Peyer's patch (tissue), 4 donors: ENCODE measurements around the gene PCYT2.

Source experiments
- POLR2A ChIP-seq, 2 donors: fragments of 450-650 bp; IDR thresholded peaks; one replicate each; pipeline ENCODE4 v1.5.1; 2017; ENCODE audit warnings: antibody characterized with exemption in 2 of 2, mild to moderate bottlenecking in 2 of 2, moderate library complexity in 2 of 2
- TF ChIP-seq, protein P1 (sequence below), 6 experiments: fragments of 450-650 bp in 4 of 6; fragments of 200-600 bp in 2 of 6; sonication (generic) in 1 of 6; IDR thresholded peaks; one replicate each; pipeline ENCODE4 v1.5.1; 2017 to 2019; ENCODE audit warnings: antibody characterized with exemption in 6 of 6, mild to moderate bottlenecking in 3 of 6, moderate library complexity in 1 of 6

GRCh38 chr17:81891303-81891552, 20.0 kb downstream of the PCYT2 start:
- no peak for TF ChIP-seq POLR2A (IDR thresholded peaks at IDR 0.05)
- TF ChIP-seq, protein P1, sequence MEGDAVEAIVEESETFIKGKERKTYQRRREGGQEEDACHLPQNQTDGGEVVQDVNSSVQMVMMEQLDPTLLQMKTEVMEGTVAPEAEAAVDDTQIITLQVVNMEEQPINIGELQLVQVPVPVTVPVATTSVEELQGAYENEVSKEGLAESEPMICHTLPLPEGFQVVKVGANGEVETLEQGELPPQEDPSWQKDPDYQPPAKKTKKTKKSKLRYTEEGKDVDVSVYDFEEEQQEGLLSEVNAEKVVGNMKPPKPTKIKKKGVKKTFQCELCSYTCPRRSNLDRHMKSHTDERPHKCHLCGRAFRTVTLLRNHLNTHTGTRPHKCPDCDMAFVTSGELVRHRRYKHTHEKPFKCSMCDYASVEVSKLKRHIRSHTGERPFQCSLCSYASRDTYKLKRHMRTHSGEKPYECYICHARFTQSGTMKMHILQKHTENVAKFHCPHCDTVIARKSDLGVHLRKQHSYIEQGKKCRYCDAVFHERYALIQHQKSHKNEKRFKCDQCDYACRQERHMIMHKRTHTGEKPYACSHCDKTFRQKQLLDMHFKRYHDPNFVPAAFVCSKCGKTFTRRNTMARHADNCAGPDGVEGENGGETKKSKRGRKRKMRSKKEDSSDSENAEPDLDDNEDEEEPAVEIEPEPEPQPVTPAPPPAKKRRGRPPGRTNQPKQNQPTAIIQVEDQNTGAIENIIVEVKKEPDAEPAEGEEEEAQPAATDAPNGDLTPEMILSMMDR (IDR thresholded peaks at IDR 0.05): no peak
